Measurements from ENCODE around the gene EIF4A3.

DNA sequence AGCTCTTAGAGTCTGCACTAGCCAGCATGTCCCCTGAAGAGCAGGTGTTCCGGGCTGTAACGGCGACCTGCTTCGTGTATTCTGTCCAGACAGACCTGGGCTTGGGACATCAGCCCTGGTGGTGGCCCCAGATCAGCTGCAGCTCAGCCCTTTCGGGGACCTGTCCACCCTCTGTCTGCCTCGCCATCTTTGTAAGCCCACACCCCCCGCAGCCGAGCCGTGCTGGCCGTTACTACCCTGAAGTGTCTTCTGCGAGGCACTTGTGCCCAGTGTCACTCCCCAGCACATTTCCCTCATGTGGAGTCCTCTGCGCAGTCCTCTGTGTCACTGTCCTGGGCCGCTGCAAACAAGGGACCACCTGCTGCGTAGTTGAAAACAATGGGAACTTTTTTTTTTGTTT, 33.3 kb upstream of the EIF4A3 start:
- no peak for TF ChIP-seq CTCF (IDR thresholded peaks at IDR 0.05; ENCODE audit: borderline replicate concordance, extremely low read depth, low read length, poor library complexity, severe bottlenecking)
- no peak for TF ChIP-seq EZH2 (IDR thresholded peaks at IDR 0.05; ENCODE audit: borderline replicate concordance, low read depth, low read length, severe bottlenecking)

Measured in DND-41 (cell line).